GM06990 (cell line): Measurements from ENCODE around the gene ZNF766.

Experiments
- DNase-seq: peaks from one replicate; pipeline ENCODE4 v3.0.0-alpha.2; 2011; ENCODE audit not compliant: insufficient read length; ENCODE audit errors: extremely low read depth
- H3K27me3 ChIP-seq: replicated peaks from 2 replicates; pipeline ENCODE4 v1.6.0; 2011; ENCODE audit warnings: low read length; ENCODE audit not compliant: control insufficient read depth, insufficient read depth
- H3K36me3 ChIP-seq: 2 replicates; pipeline ENCODE4 v1.5.1; 2011; ENCODE audit warnings: low read length; ENCODE audit not compliant: control insufficient read depth, insufficient read depth
- H3K4me3 ChIP-seq: replicated peaks from 2 replicates; pipeline ENCODE4 v1.5.1; 2011; ENCODE audit warnings: low read depth, mild to moderate bottlenecking, control low read depth, low read length
- CTCF ChIP-seq: IDR thresholded peaks from 2 replicates; pipeline ENCODE4 v1.5.1; 2011; ENCODE audit warnings: low read length, control low read depth, mild to moderate bottlenecking, inconsistent platforms; ENCODE audit not compliant: insufficient read depth, poor library complexity, severe bottlenecking

Gene ZNF766

DNA sequence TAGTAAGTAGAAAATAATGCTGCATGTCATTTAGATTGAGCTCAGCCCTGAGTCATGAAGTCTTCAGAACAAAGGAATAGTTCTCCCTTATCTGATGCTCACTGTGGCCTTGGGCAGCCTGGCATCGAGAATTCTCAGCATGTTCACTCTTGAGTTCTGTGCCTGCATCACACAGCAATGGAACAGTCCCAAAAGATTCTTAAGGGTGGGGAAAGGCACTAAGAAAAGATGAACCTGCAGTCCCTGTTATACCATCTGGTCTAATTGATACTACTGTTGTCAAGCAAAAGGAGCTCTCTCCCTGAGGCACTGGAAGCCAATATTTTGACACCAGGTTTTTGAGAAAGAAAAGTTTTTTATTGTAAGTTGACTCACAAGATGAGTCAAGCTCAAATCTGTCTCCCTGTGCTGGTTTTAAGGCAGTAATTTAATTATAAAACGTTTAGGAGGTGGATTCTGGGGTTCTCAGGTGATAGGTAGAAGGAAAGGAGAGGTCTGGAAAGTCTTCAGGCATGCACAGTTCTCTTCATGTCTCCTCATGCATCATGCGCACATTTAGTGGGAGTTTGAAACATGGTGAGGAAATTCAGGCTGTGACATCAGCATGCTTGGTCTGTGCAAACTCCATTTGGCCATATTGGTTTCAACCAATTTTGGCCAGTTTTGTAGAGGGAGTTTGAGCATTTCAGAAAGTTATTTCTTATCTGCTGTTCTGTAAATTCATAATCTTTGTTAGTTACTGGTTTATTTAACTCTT lies 38.1 kb upstream of the ZNF766 start:
- Histone ChIP-seq H3K27me3 (no peaks in the 10 kb centered on the region), H3K36me3 (peaks cover 18% of the 10 kb centered on the region), H3K4me3 (no peak overlapping the region)
- TF ChIP-seq CTCF = no peak
- DNase-seq = no peak

DNA sequence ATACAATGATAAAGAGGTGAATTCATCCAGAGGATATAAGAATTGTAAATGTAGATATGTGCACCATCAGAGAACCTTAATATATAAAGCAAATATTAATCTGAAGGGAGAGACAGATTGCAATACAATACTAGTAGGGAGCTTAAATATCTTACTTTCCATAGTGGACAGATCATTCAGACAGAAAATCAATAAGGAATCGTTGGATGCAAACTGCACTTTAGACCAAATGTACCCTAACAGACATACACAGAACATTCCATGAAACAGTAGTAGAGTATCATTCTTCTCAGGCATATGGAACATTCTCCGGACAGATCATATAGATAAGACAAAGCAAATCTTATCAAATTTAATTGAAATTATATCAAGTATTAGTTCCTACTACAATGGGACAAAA lies 35.0 kb upstream of the ZNF766 start:
- H3K27me3 ChIP-seq = no peaks in the 10 kb centered on the region
- no peak for DNase-seq
- TF ChIP-seq CTCF = no peak
- no peak overlapping the region for H3K4me3 ChIP-seq
- 0 out of 2 replicates have a peak, but pooled peaks cover 1% of the 10 kb centered on the region for H3K36me3 ChIP-seq

DNA sequence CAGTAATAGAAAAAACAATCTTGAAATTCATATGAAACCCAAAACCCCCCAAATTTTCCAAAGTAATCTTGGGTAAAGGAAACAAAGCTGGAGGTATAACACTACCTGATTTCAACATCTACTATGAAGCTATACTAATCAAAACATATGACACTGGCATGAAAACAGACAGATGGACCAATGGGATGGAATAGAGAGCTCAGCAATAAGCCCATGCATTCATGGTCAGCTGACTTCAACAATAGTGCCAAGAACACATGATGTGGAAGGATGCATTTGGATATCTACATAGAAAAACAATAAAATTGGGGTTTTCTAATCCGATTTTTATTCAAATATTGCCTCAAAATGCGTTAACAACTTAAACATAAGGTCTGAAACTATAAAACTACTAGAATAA lies 32.2 kb upstream of the ZNF766 start:
- no peak for TF ChIP-seq CTCF
- DNase-seq = no peak
- Histone ChIP-seq H3K27me3 (no peaks in the 10 kb centered on the region), H3K4me3 (no peak overlapping the region), H3K36me3 (no peaks in the 10 kb centered on the region)

GRCh38 chr19:52237771-52238400 lies 31.5 kb upstream of the ZNF766 start:
- DNase-seq = peak; percentile 18
- no peaks in the 10 kb centered on the region for H3K27me3 ChIP-seq
- peak; percentile 85 for TF ChIP-seq CTCF
- H3K36me3 ChIP-seq = no peaks in the 10 kb centered on the region
- no peak overlapping the region for H3K4me3 ChIP-seq

- Histone ChIP-seq H3K36me3 (no peaks in the 10 kb centered on the region), H3K27me3 (no peaks in the 10 kb centered on the region), H3K4me3 (no peak overlapping the region)
- no peak for TF ChIP-seq CTCF
- no peak for DNase-seq
These were observed 25.4 kb upstream of the ZNF766 start for GRCh38 chr19:52244021-52244420.

DNA sequence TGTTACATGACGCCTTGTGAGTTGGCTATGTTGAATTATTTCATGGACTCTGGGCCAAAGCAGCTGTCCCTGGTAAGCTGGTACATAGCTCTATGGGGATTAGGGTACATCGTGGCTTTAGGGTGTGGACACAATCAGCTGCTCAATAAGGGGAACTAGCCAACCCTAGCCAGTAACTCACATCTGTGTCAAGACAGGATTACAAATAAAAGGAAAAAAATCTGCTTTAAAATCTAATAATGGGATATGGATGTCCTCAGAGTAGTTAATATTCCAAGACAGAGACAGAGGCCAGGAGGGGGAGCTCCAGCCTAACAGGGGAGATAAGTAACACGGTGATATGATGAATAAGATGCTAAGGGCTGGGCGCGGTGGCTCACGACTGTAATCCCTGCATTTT lies 21.1 kb upstream of the ZNF766 start:
- no peak for DNase-seq
- Histone ChIP-seq H3K36me3 (no peaks in the 10 kb centered on the region), H3K27me3 (no peaks in the 10 kb centered on the region), H3K4me3 (no peak overlapping the region)
- TF ChIP-seq CTCF = peak; percentile 33
